H1 (cell line): ENCODE measurements around the gene GRK5. TPM values are rescaled to one million over a fixed set of nuclear protein-coding genes. Genes with fewer than 3 reads are reported as not detected.

ENCODE experiments used
- CTCF ChIA-PET: fragments of 300-600 bp; sonication (Branson Sonifier 250); formaldehyde crosslinking; loops from one replicate; lab custom pipeline; 2021; ENCODE audit not compliant: partially characterized antibody; lab: Charles Lee
- POLR2A ChIA-PET: fragments of 300-600 bp; sonication (Branson Sonifier 250); formaldehyde crosslinking; loops from one replicate; lab custom pipeline; 2021; ENCODE audit warnings: inconsistent platforms; ENCODE audit not compliant: partially characterized antibody; lab: Charles Lee
- DNase-seq, 2 experiments: peaks; one replicate each; pipeline versions ENCODE4 v3.0.0 to v3.0.0-alpha.2; 2010 to 2022; ENCODE audit warnings: low spot score in 2 of 2, low read depth in 1 of 2, mixed read lengths in 1 of 2
- FAIRE-seq: peaks from 2 replicates; lab custom pipeline; 2011; peaks lifted over from hg19 to GRCh38; lab: Jason Lieb, UNC
- H2AFZ ChIP-seq: 2 replicates; pipeline ENCODE4 v1.8.1; 2012; ENCODE audit warnings: low read length, inconsistent platforms
- H2AK5ac ChIP-seq: 2 replicates; pipeline ENCODE4 v1.6.1; 2013; ENCODE audit warnings: low read depth, low read length
- H2BK120ac ChIP-seq: replicated peaks from 2 replicates; pipeline ENCODE3; 2013; ENCODE audit warnings: low read depth, low read length, inconsistent platforms
- H2BK12ac ChIP-seq: 2 replicates; pipeline ENCODE4 v1.6.1; 2013; ENCODE audit warnings: low read depth, low read length
- H2BK15ac ChIP-seq: 2 replicates; pipeline ENCODE4 v1.6.1; 2013; ENCODE audit warnings: low read length
- H2BK20ac ChIP-seq: 2 replicates; pipeline ENCODE4 v1.6.1; 2013; ENCODE audit warnings: low read length
- H2BK5ac ChIP-seq: 2 replicates; pipeline ENCODE4 v1.6.1; 2013; ENCODE audit warnings: low read depth, low read length
- H3K14ac ChIP-seq: 2 replicates; pipeline ENCODE4 v1.6.1; 2013; ENCODE audit warnings: inconsistent platforms; ENCODE audit not compliant: insufficient read length
- H3K18ac ChIP-seq: 2 replicates; pipeline ENCODE4 v1.6.1; 2013; ENCODE audit warnings: low read length; ENCODE audit errors: extremely low read depth
- H3K23ac ChIP-seq: 2 replicates; pipeline ENCODE4 v1.6.1; 2013; ENCODE audit warnings: inconsistent platforms; ENCODE audit not compliant: insufficient read length
- H3K23me2 ChIP-seq: 2 replicates; pipeline ENCODE4 v1.6.1; 2013; ENCODE audit warnings: low read depth, low read length
- H3K27ac ChIP-seq: 2 replicates; pipeline ENCODE4 v1.6.1; 2011; ENCODE audit warnings: low read depth, low read length, inconsistent platforms
- H3K27me3 ChIP-seq, 4 experiments: replicated peaks in 1 of 4; 1 replicate in 1 of 4; 2 replicates in 3 of 4; pipeline versions ENCODE4 v1.6.1 to v1.8.1; 2011 to 2013; ENCODE audit warnings: low read length in 3 of 4, mild to moderate bottlenecking in 3 of 4, inconsistent platforms in 2 of 4, mixed read lengths in 2 of 4, moderate library complexity in 1 of 4; ENCODE audit not compliant: control insufficient read depth in 3 of 4, insufficient read depth in 3 of 4; ENCODE audit errors: extremely low read depth in 1 of 4
- H3K36me3 ChIP-seq, 4 experiments: 2 replicates each; pipeline versions ENCODE4 v1.6.1 to v1.8.1; 2011 to 2013; ENCODE audit warnings: mild to moderate bottlenecking in 4 of 4, low read length in 3 of 4, moderate library complexity in 2 of 4, control low read depth in 1 of 4, inconsistent platforms in 1 of 4; ENCODE audit not compliant: insufficient read depth in 4 of 4, control insufficient read depth in 2 of 4
- H3K4ac ChIP-seq: replicated peaks from 2 replicates; pipeline ENCODE3; 2013; ENCODE audit warnings: low read length, low read depth, mixed read lengths, inconsistent platforms; ENCODE audit not compliant: insufficient read length
- H3K4me1 ChIP-seq, 4 experiments: replicated peaks in 1 of 4; 1 replicate in 1 of 4; 2 replicates in 3 of 4; pipeline versions ENCODE4 v1.6.1 to v1.8.1; 2011 to 2013; ENCODE audit warnings: low read length in 3 of 4, inconsistent platforms in 2 of 4, mixed read lengths in 1 of 4; ENCODE audit not compliant: insufficient read depth in 4 of 4, control insufficient read depth in 3 of 4
- H3K4me2 ChIP-seq, 2 experiments: 2 replicates each; pipeline versions ENCODE4 v1.6.1 to v1.8.1; 2011 to 2013; ENCODE audit warnings: low read depth in 2 of 2, low read length in 2 of 2, control low read depth in 1 of 2, inconsistent platforms in 1 of 2, mild to moderate bottlenecking in 1 of 2; ENCODE audit not compliant: insufficient read depth in 1 of 2
- H3K4me3 ChIP-seq, 4 experiments: fragments of 200-600, 300-600 bp in 1 of 4; sonication (generic), shearing (Covaris generic), sonication (Bioruptor Twin) in 1 of 4; 2 replicates each; pipeline versions ENCODE4 v1.5.1 to v1.8.1; 2011 to 2016; ENCODE audit warnings: low read length in 4 of 4, low read depth in 3 of 4, control low read depth in 2 of 4, inconsistent platforms in 2 of 4, mild to moderate bottlenecking in 2 of 4, mixed read lengths in 1 of 4, moderate library complexity in 1 of 4; ENCODE audit not compliant: insufficient read depth in 2 of 4; ENCODE audit errors: extremely low read depth in 1 of 4
- H3K56ac ChIP-seq: replicated peaks from 2 replicates; pipeline ENCODE3; 2013; ENCODE audit warnings: low read depth, mild to moderate bottlenecking, mixed read lengths, low read length, inconsistent platforms; ENCODE audit not compliant: insufficient read length
- H3K79me1 ChIP-seq: 2 replicates; pipeline ENCODE4 v1.6.1; 2013; ENCODE audit warnings: low read depth, low read length, control low read depth
- H3K79me2 ChIP-seq, 2 experiments: 2 replicates each; pipeline versions ENCODE4 v1.6.1 to v1.8.1; 2012 to 2013; ENCODE audit warnings: low read length in 2 of 2, mild to moderate bottlenecking in 2 of 2, inconsistent platforms in 1 of 2; ENCODE audit not compliant: insufficient read depth in 2 of 2, control insufficient read depth in 1 of 2
- H3K9ac ChIP-seq, 4 experiments: replicated peaks in 1 of 4; 1 replicate in 1 of 4; 2 replicates in 3 of 4; pipeline versions ENCODE4 v1.6.1 to v1.8.1; 2011 to 2013; ENCODE audit warnings: low read depth in 3 of 4, low read length in 3 of 4, control low read depth in 2 of 4, mild to moderate bottlenecking in 2 of 4, moderate library complexity in 2 of 4, inconsistent platforms in 1 of 4; ENCODE audit errors: extremely low read depth in 1 of 4
- H3K9me3 ChIP-seq, 2 experiments: 2 replicates each; pipeline versions ENCODE4 v1.6.1 to v1.8.1; 2012 to 2013; ENCODE audit warnings: mild to moderate bottlenecking in 2 of 2, moderate library complexity in 2 of 2, control low read depth in 1 of 2, inconsistent platforms in 1 of 2, low read depth in 1 of 2, low read length in 1 of 2, mixed read lengths in 1 of 2; ENCODE audit not compliant: insufficient read depth in 2 of 2
- H4K20me1 ChIP-seq, 2 experiments: replicated peaks in 1 of 2; 2 replicates each; pipeline versions ENCODE3 to v1.8.1; 2011 to 2013; ENCODE audit warnings: inconsistent platforms in 2 of 2, low read length in 2 of 2, mild to moderate bottlenecking in 1 of 2; ENCODE audit not compliant: insufficient read depth in 2 of 2, control insufficient read depth in 1 of 2
- H4K5ac ChIP-seq: 2 replicates; pipeline ENCODE4 v1.6.1; 2013; ENCODE audit warnings: low read length, low read depth, mixed read lengths, inconsistent platforms; ENCODE audit not compliant: insufficient read length
- H4K8ac ChIP-seq: 2 replicates; pipeline ENCODE4 v1.8.0; 2013; ENCODE audit warnings: mild to moderate bottlenecking, moderate library complexity, low read length, inconsistent platforms; ENCODE audit not compliant: insufficient read depth; ENCODE audit errors: extremely low read depth
- H4K91ac ChIP-seq: replicated peaks from 2 replicates; pipeline ENCODE3; 2013; ENCODE audit warnings: low read length, mixed read lengths, inconsistent platforms; ENCODE audit not compliant: insufficient read length
- WGBS, 2 experiments: shearing (Covaris generic) in 1 of 2; methylation state at CpG; one replicate each; pipeline versions ENCODE4 v1.1.6 to v1.1.7; 2013 to 2015; ENCODE audit warnings: low lambda C conversion rate in 2 of 2, mixed read lengths in 2 of 2, inconsistent platforms in 1 of 2, low coverage in 1 of 2, missing lambda C conversion rate in 1 of 2; ENCODE audit not compliant: insufficient replicate concordance in 2 of 2, insufficient coverage in 1 of 2, insufficient read length in 1 of 2; ENCODE audit errors: extremely low coverage in 1 of 2, missing lambda C conversion rate in 1 of 2; 5-methylcytosine and 5-hydroxymethylcytosine counted together
- polyA plus RNA-seq, 7 experiments: library from polyadenylated mRNA; depleted of rRNA in 3 of 7; stranded (reverse) in 5 of 7; unstranded in 2 of 7; fragments of >200 nt in 5 of 7; fragments of 200-250 nt in 2 of 7; gene quantifications; 1 replicate in 5 of 7; 2 replicates in 1 of 7; 4 replicates in 1 of 7; pipeline versions ENCODE4 v1.2.1 to v1.2.3, GENCODE V29; 2011 to 2013; ENCODE audit warnings: missing spikeins in 2 of 7, mixed read lengths in 2 of 7
- total RNA-seq: library from RNA; stranded (reverse); fragmentation: NEBNext Ultra II Directional; extraction: Animal tissue kit (Norgen Biotek cat#: 25700); gene quantifications from 2 replicates; pipeline ENCODE4 v1.2.1, GENCODE V29; 2021
- TF ChIP-seq, protein P1 (sequence below): IDR thresholded peaks from 2 replicates; pipeline ENCODE4 v1.6.1; 2011; ENCODE audit warnings: low read depth, mild to moderate bottlenecking, low read length; ENCODE audit not compliant: insufficient read depth

GRK5 gene
- total and polyA plus RNA-seq, 2 of the 8 experiments (the other 6 are each of a cell fraction or from before 2014, with no cell fraction given) = 0.54 to 2.5 TPM

DNA sequence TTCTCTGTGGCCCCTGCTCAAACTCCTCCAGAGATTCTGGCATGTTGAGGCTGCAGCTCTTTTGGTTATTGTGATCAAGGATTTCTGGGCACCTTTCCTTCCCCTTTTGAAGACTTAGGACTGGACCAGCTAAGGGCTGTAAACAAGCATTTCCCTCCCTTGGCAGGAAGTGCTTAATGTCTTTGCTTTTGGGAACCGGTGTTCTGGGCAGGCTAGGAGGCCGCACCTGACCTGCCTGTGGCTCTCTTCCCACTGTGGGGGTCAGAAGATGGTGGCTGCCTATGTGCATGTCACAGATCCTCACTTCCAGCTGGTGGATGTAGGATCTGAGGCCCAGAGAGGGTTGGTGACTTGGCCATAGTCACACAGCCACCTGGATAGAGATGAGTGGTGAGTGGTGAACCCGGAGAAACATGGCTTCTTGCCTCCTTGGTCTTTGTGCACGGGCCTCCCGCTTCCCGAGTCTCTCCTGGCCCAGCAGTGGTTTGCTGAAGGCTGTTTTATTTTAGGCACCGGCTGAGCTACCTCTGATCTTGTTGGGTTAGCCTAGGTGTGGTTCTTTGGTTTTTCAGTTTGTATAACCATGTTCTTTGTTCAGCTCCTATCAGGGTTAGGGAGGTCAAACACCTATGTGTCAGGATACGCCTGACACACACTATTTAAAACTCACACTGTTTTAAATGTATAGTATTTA, 82.0 kb downstream of the GRK5 start:
- H3K4me2 ChIP-seq = no peak overlapping the region
- H3K79me1 ChIP-seq = no peaks in the 10 kb centered on the region
- 91% methylated on average over 8 of the region's 8 CpGs; no CpG with 5 or more reads in 1 of the 2 experiments for WGBS, 2 experiments
- H4K5ac ChIP-seq = no peak overlapping the region
- no peaks in the 10 kb centered on the region for H3K9me3 ChIP-seq
- no peak for DNase-seq
- 0 out of 2 replicates have a peak overlapping the region, but pooled peaks have one; percentile 6 for H2AK5ac ChIP-seq
- no peak overlapping the region for H3K27ac ChIP-seq
- H3K14ac ChIP-seq = no peak overlapping the region
- H3K27me3 ChIP-seq = no peaks in the 10 kb centered on the region
- H2BK120ac ChIP-seq = no peak overlapping the region
- H2AFZ ChIP-seq = no peak overlapping the region
- no peak for FAIRE-seq
- no peak overlapping the region for H3K56ac ChIP-seq
- no peaks in the 10 kb centered on the region for H3K79me2 ChIP-seq
- no peaks in the 10 kb centered on the region for H4K20me1 ChIP-seq
- H2BK5ac ChIP-seq = no peak overlapping the region
- no peak overlapping the region for H4K8ac ChIP-seq
- TF ChIP-seq, protein P1, sequence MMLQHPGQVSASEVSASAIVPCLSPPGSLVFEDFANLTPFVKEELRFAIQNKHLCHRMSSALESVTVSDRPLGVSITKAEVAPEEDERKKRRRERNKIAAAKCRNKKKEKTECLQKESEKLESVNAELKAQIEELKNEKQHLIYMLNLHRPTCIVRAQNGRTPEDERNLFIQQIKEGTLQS = no peak
- peaks cover 2% of the 10 kb centered on the region; the same call in 1 of the 2 replicates for H3K23me2 ChIP-seq
- CTCF ChIA-PET = interaction anchor here (0.6 to 2.7 kb wide), 14 partner anchors 10 to 1047 kb away, joined by 3 to 7 read pairs (median 4); no protein-coding TSS in a partner anchor
- H2BK12ac ChIP-seq = 0 out of 2 replicates have a peak overlapping the region, but pooled peaks have one; percentile 44
- no peak overlapping the region for H3K23ac ChIP-seq
- peaks cover 0 to 4% (median 0%) of the 10 kb centered on the region in 4 experiments; a peak in 1 of 7 replicates for H3K4me1 ChIP-seq
- H3K36me3 ChIP-seq = no peaks in the 10 kb centered on the region
- H3K4ac ChIP-seq = no peak overlapping the region
- H3K9ac ChIP-seq = no peak overlapping the region
- no peak overlapping the region for H2BK15ac ChIP-seq
- H4K91ac ChIP-seq = no peak overlapping the region
- POLR2A ChIA-PET = interaction anchor here (1.4 to 1.5 kb wide), 2 partner anchors 13 to 28 kb away, joined by 3 read pairs; no protein-coding TSS in a partner anchor
- no peak overlapping the region for H3K18ac ChIP-seq
- no peak overlapping the region for H2BK20ac ChIP-seq
- H3K4me3 ChIP-seq = no peak overlapping the region
